ENCODE measurements around the gene RELB.

Gene RELB

GRCh38 chr19:44975444-44975843, 25.8 kb upstream of the RELB start:
- no peak for ATAC-seq
- TF ChIP-seq ARNTL (CRISPR knock-in tag; IDR thresholded peaks at IDR 0.05; ENCODE audit: borderline replicate concordance, low read depth) (no peak), ESRRG (CRISPR knock-in tag; IDR thresholded peaks at IDR 0.05) (no peak), SNAI2 (CRISPR knock-in tag; IDR thresholded peaks at IDR 0.05) (no peak), RARB (CRISPR knock-in tag; IDR thresholded peaks at IDR 0.05) (no peak), CREB5 (CRISPR knock-in tag; IDR thresholded peaks at IDR 0.05; ENCODE audit: low read depth) (no peak), ZNF70 (CRISPR knock-in tag; IDR thresholded peaks at IDR 0.05) (no peak), CSDC2 (CRISPR knock-in tag; IDR thresholded peaks at IDR 0.05) (no peak), ZNF8 (CRISPR knock-in tag; IDR thresholded peaks at IDR 0.05) (no peak), ZFP30 (CRISPR knock-in tag; IDR thresholded peaks at IDR 0.05) (no peak), GLIS3 (CRISPR knock-in tag; IDR thresholded peaks at IDR 0.05) (no peak), TCF4 (CRISPR knock-in tag; IDR thresholded peaks at IDR 0.05; ENCODE audit: borderline replicate concordance) (no peak), TOX (CRISPR knock-in tag; IDR thresholded peaks at IDR 0.05; ENCODE audit: borderline replicate concordance) (no peak), ZFP3 (CRISPR knock-in tag; IDR thresholded peaks at IDR 0.05) (no peak), ISL1 (CRISPR knock-in tag; IDR thresholded peaks at IDR 0.05) (no peak), ZNF565 (CRISPR knock-in tag; conservative IDR thresholded peaks at IDR 0.05; ENCODE audit: low read depth) (no peak), OSR1 (CRISPR knock-in tag; IDR thresholded peaks at IDR 0.05) (no peak), CSRNP3 (CRISPR knock-in tag; IDR thresholded peaks at IDR 0.05) (no peak)

GRCh38 chr19:44984005-44984404, 17.3 kb upstream of the RELB start:
- ATAC-seq = no peak
- TF ChIP-seq ZC3H10 (CRISPR knock-in tag; IDR thresholded peaks at IDR 0.05) (no peak), TSHZ2 (CRISPR knock-in tag; IDR thresholded peaks at IDR 0.05) (no peak), POU6F1 (CRISPR knock-in tag; IDR thresholded peaks at IDR 0.05; ENCODE audit: borderline replicate concordance, low read depth) (no peak), TCF4 (CRISPR knock-in tag; IDR thresholded peaks at IDR 0.05; ENCODE audit: borderline replicate concordance) (no peak), ZNF70 (CRISPR knock-in tag; IDR thresholded peaks at IDR 0.05) (no peak), PPARA (CRISPR knock-in tag; IDR thresholded peaks at IDR 0.05; ENCODE audit: borderline replicate concordance) (no peak), CSRNP3 (CRISPR knock-in tag; IDR thresholded peaks at IDR 0.05) (no peak), ISL1 (CRISPR knock-in tag; IDR thresholded peaks at IDR 0.05) (no peak), SNAI2 (CRISPR knock-in tag; IDR thresholded peaks at IDR 0.05) (no peak), ZFP30 (CRISPR knock-in tag; IDR thresholded peaks at IDR 0.05) (no peak), RARB (CRISPR knock-in tag; IDR thresholded peaks at IDR 0.05) (no peak), ZFP3 (CRISPR knock-in tag; IDR thresholded peaks at IDR 0.05) (no peak), TOX (CRISPR knock-in tag; IDR thresholded peaks at IDR 0.05; ENCODE audit: borderline replicate concordance) (no peak), BACH2 (CRISPR knock-in tag; IDR thresholded peaks at IDR 0.05; ENCODE audit: borderline replicate concordance) (no peak), OSR1 (CRISPR knock-in tag; IDR thresholded peaks at IDR 0.05) (no peak), CSDC2 (CRISPR knock-in tag; IDR thresholded peaks at IDR 0.05) (no peak), ZNF8 (CRISPR knock-in tag; IDR thresholded peaks at IDR 0.05) (no peak), PATZ1 (CRISPR knock-in tag; IDR thresholded peaks at IDR 0.05; ENCODE audit: borderline replicate concordance) (no peak)

All from SK-N-SH treated with all-trans-retinoic acid at 6 μM for 48 hours (cell line).